ENCODE data around the gene FNDC11. TPM values are rescaled to one million over a fixed set of nuclear protein-coding genes. Genes with fewer than 3 reads are reported as not detected.

The FNDC11 gene
- total and polyA plus RNA-seq, 2 of the 13 experiments (the other 11 are each of a cell fraction or from before 2014, with no cell fraction given) = 0.07 TPM; not detected in 1

DNA sequence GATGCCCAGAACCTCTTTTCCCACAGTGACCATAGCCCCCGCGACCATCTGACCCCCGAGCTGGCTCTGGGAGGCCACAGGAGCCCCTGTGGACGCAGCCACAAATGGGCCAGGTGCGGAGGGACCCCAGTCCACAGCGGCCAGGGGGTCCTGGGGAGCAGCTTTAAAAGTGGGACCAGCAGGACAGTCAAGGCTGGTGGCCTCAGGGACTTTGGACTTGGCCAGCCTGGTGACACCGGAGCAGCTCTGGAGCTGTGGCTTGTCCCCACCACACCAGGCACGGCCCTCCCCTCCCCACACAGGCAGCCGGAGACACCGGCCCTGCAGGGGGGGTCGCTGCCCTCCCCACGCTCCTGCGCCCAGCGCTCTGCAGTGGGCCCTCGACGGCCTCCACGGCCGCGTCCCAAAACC is 3.5 kb downstream of the FNDC11 start (continued):
- TF ChIP-seq, protein P1, sequence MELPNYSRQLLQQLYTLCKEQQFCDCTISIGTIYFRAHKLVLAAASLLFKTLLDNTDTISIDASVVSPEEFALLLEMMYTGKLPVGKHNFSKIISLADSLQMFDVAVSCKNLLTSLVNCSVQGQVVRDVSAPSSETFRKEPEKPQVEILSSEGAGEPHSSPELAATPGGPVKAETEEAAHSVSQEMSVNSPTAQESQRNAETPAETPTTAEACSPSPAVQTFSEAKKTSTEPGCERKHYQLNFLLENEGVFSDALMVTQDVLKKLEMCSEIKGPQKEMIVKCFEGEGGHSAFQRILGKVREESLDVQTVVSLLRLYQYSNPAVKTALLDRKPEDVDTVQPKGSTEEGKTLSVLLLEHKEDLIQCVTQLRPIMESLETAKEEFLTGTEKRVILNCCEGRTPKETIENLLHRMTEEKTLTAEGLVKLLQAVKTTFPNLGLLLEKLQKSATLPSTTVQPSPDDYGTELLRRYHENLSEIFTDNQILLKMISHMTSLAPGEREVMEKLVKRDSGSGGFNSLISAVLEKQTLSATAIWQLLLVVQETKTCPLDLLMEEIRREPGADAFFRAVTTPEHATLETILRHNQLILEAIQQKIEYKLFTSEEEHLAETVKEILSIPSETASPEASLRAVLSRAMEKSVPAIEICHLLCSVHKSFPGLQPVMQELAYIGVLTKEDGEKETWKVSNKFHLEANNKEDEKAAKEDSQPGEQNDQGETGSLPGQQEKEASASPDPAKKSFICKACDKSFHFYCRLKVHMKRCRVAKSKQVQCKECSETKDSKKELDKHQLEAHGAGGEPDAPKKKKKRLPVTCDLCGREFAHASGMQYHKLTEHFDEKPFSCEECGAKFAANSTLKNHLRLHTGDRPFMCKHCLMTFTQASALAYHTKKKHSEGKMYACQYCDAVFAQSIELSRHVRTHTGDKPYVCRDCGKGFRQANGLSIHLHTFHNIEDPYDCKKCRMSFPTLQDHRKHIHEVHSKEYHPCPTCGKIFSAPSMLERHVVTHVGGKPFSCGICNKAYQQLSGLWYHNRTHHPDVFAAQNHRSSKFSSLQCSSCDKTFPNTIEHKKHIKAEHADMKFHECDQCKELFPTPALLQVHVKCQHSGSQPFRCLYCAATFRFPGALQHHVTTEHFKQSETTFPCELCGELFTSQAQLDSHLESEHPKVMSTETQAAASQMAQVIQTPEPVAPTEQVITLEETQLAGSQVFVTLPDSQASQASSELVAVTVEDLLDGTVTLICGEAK (IDR thresholded peaks at IDR 0.05) = no peak
- TF ChIP-seq, protein P1 (CRISPR knock-in tag; IDR thresholded peaks at IDR 0.05) = no peak
- TF ChIP-seq PITX1 (CRISPR knock-in tag; IDR thresholded peaks at IDR 0.05) (no peak; the same call in 1 of the 2 replicates), CBX1 (IDR thresholded peaks at IDR 0.05; ENCODE audit: low read depth) (no peak), ZNF720 (CRISPR knock-in tag; IDR thresholded peaks at IDR 0.05) (no peak), KDM5A (IDR thresholded peaks at IDR 0.05; ENCODE audit: borderline replicate concordance, low read length) (no peak), HOXA9 (CRISPR knock-in tag; IDR thresholded peaks at IDR 0.05; ENCODE audit: borderline replicate concordance) (no peak), SOX5 (CRISPR knock-in tag; IDR thresholded peaks at IDR 0.05; ENCODE audit: borderline replicate concordance) (no peak), ZNF512 (CRISPR knock-in tag; IDR thresholded peaks at IDR 0.05) (no peak), CHCHD3 (CRISPR knock-in tag; IDR thresholded peaks at IDR 0.05) (no peak), ZNF260 (CRISPR knock-in tag; IDR thresholded peaks at IDR 0.05; ENCODE audit: borderline replicate concordance, low read depth) (no peak), ZNF678 (CRISPR knock-in tag; IDR thresholded peaks at IDR 0.05) (no peak), FOXA1 (IDR thresholded peaks at IDR 0.05) (no peak), FOXA1 (CRISPR knock-in tag; IDR thresholded peaks at IDR 0.05) (no peak), ZNF547 (CRISPR knock-in tag; IDR thresholded peaks at IDR 0.05) (no peak)
- TF ChIP-seq, protein P2, sequence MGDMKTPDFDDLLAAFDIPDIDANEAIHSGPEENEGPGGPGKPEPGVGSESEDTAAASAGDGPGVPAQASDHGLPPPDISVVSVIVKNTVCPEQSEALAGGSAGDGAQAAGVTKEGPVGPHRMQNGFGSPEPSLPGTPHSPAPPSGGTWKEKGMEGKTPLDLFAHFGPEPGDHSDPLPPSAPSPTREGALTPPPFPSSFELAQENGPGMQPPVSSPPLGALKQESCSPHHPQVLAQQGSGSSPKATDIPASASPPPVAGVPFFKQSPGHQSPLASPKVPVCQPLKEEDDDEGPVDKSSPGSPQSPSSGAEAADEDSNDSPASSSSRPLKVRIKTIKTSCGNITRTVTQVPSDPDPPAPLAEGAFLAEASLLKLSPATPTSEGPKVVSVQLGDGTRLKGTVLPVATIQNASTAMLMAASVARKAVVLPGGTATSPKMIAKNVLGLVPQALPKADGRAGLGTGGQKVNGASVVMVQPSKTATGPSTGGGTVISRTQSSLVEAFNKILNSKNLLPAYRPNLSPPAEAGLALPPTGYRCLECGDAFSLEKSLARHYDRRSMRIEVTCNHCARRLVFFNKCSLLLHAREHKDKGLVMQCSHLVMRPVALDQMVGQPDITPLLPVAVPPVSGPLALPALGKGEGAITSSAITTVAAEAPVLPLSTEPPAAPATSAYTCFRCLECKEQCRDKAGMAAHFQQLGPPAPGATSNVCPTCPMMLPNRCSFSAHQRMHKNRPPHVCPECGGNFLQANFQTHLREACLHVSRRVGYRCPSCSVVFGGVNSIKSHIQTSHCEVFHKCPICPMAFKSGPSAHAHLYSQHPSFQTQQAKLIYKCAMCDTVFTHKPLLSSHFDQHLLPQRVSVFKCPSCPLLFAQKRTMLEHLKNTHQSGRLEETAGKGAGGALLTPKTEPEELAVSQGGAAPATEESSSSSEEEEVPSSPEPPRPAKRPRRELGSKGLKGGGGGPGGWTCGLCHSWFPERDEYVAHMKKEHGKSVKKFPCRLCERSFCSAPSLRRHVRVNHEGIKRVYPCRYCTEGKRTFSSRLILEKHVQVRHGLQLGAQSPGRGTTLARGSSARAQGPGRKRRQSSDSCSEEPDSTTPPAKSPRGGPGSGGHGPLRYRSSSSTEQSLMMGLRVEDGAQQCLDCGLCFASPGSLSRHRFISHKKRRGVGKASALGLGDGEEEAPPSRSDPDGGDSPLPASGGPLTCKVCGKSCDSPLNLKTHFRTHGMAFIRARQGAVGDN (CRISPR knock-in tag; IDR thresholded peaks at IDR 0.05) = peak; percentile 68

Measured in HepG2 (cell line).